Loucy (cell line): ENCODE results near the gene MGMT.

Experiments
- H2AFZ ChIP-seq: fragments of 200-600 bp; sonication (generic); 2 replicates; pipeline ENCODE4 v1.6.0; 2016; ENCODE audit warnings: antibody characterized with exemption, mild to moderate bottlenecking, low read length, moderate library complexity
- H3F3A ChIP-seq: fragments of 200-600 bp; 2 replicates; pipeline ENCODE4 v1.6.0; 2016; ENCODE audit warnings: antibody characterized with exemption, low read depth, mild to moderate bottlenecking
- H3K27me3 ChIP-seq: fragments of 200-600 bp; sonication (generic); 2 replicates; pipeline ENCODE4 v1.6.1; 2014; ENCODE audit warnings: low read length, mild to moderate bottlenecking; ENCODE audit not compliant: insufficient read depth, poor library complexity, severe bottlenecking
- H3K36me3 ChIP-seq: fragments of 200-600 bp; sonication (generic); 2 replicates; pipeline ENCODE4 v1.6.1; 2016; ENCODE audit warnings: low read length; ENCODE audit not compliant: insufficient read depth
- H3K4me1 ChIP-seq: fragments of 200-600 bp; sonication (generic); 2 replicates; pipeline ENCODE4 v1.5.1; 2014; ENCODE audit warnings: low read length, mild to moderate bottlenecking; ENCODE audit not compliant: insufficient read depth, poor library complexity, severe bottlenecking
- H3K4me2 ChIP-seq: fragments of 200-600 bp; sonication (generic); 2 replicates; pipeline ENCODE4 v1.6.0; 2014; ENCODE audit warnings: antibody characterized with exemption, low read length, low read depth, mild to moderate bottlenecking; ENCODE audit not compliant: poor library complexity, severe bottlenecking
- H3K4me3 ChIP-seq: fragments of 200-600 bp; sonication (generic); 2 replicates; pipeline ENCODE4 v1.5.1; 2014; ENCODE audit warnings: low read length, mild to moderate bottlenecking, mixed read lengths; ENCODE audit not compliant: poor library complexity, severe bottlenecking
- H3K79me2 ChIP-seq: fragments of 200-600 bp; sonication (generic); 2 replicates; pipeline ENCODE4 v1.6.1; 2014; ENCODE audit warnings: low read length; ENCODE audit not compliant: insufficient read depth
- H3K9ac ChIP-seq: fragments of 200-600 bp; sonication (generic); 2 replicates; pipeline ENCODE4 v1.6.0; 2014; ENCODE audit warnings: mild to moderate bottlenecking, low read depth, low read length, moderate library complexity; ENCODE audit not compliant: poor library complexity, severe bottlenecking
- H3K9me2 ChIP-seq: fragments of 200-600 bp; sonication (generic); replicated peaks from 2 replicates; pipeline ENCODE4 v1.6.1; 2016; ENCODE audit warnings: low read depth, low read length, mixed read lengths
- H3K9me3 ChIP-seq: fragments of 200-600 bp; sonication (generic); 2 replicates; pipeline ENCODE4 v1.6.1; 2014; ENCODE audit warnings: mild to moderate bottlenecking, antibody characterized with exemption, low read length, low read depth; ENCODE audit not compliant: insufficient read depth
- H4K20me1 ChIP-seq: fragments of 200-600 bp; sonication (generic); 2 replicates; pipeline ENCODE4 v1.6.0; 2014; ENCODE audit warnings: antibody characterized with exemption, low read length, mild to moderate bottlenecking; ENCODE audit not compliant: insufficient read depth, poor library complexity, severe bottlenecking
- CTCF ChIP-seq: fragments of 200-600 bp; sonication (generic); conservative IDR thresholded peaks from 2 replicates; pipeline ENCODE4 v1.5.1; 2014; ENCODE audit warnings: mild to moderate bottlenecking, antibody characterized with exemption, low read length
- EZH2phosphoT487 ChIP-seq: fragments of 200-600 bp; IDR thresholded peaks from 2 replicates; pipeline ENCODE4 v1.6.1; 2018; ENCODE audit warnings: antibody characterized with exemption, mild to moderate bottlenecking, moderate library complexity, borderline replicate concordance

Gene MGMT

GRCh38 chr10:129583831-129584230 is 116.8 kb downstream of the MGMT start:
- peaks cover 14% of the 10 kb centered on the region; the same call in 1 of the 2 replicates for H3K9me3 ChIP-seq
- H3K36me3 ChIP-seq, result peaks cover 5% of the 10 kb centered on the region
- no peaks in the 10 kb centered on the region; the same call in 1 of the 2 replicates for H3K79me2 ChIP-seq
- H3K9me2 ChIP-seq, result no peaks in the 10 kb centered on the region
- TF ChIP-seq CTCF (no peak), EZH2phosphoT487 (no peak)
- peaks cover 5% of the 10 kb centered on the region for H3K4me1 ChIP-seq
- no peaks in the 10 kb centered on the region for H4K20me1 ChIP-seq
- no peak overlapping the region for H3K9ac ChIP-seq
- H3F3A ChIP-seq, result no peaks in the 10 kb centered on the region
- no peaks in the 10 kb centered on the region for H3K27me3 ChIP-seq
- H3K4me3 ChIP-seq, result no peak overlapping the region
- no peak overlapping the region for H2AFZ ChIP-seq
- H3K4me2 ChIP-seq, result no peak overlapping the region

- H3K4me2 ChIP-seq, result no peak overlapping the region
- H3K9ac ChIP-seq, result no peak overlapping the region
- no peaks in the 10 kb centered on the region for H4K20me1 ChIP-seq
- H3K79me2 ChIP-seq, result no peaks in the 10 kb centered on the region; the same call in 1 of the 2 replicates
- peaks cover 14% of the 10 kb centered on the region; the same call in 1 of the 2 replicates for H3K9me3 ChIP-seq
- no peaks in the 10 kb centered on the region for H3K27me3 ChIP-seq
- peaks cover 6% of the 10 kb centered on the region for H3K36me3 ChIP-seq
- no peaks in the 10 kb centered on the region for H3F3A ChIP-seq
- TF ChIP-seq CTCF, result no peak
- no peak for TF ChIP-seq EZH2phosphoT487
- no peaks in the 10 kb centered on the region for H3K4me1 ChIP-seq
- H3K4me3 ChIP-seq, result no peak overlapping the region
- H3K9me2 ChIP-seq, result no peaks in the 10 kb centered on the region
- H2AFZ ChIP-seq, result no peak overlapping the region
Observed at GRCh38 chr10:129586898-129587443, 119.9 kb downstream of the MGMT start.

GRCh38 chr10:129589546-129589945 is 122.5 kb downstream of the MGMT start:
- Histone ChIP-seq H3K4me3 (no peak overlapping the region), H3K36me3 (peaks cover 6% of the 10 kb centered on the region), H3K9ac (no peak overlapping the region), H2AFZ (no peak overlapping the region), H3F3A (no peaks in the 10 kb centered on the region), H3K27me3 (no peaks in the 10 kb centered on the region), H3K4me1 (no peaks in the 10 kb centered on the region), H4K20me1 (no peaks in the 10 kb centered on the region), H3K9me2 (no peaks in the 10 kb centered on the region), H3K4me2 (no peak overlapping the region), H3K9me3 (peaks cover 14% of the 10 kb centered on the region; the same call in 1 of the 2 replicates), H3K79me2 (no peaks in the 10 kb centered on the region; the same call in 1 of the 2 replicates)
- TF ChIP-seq CTCF (no peak), EZH2phosphoT487 (no peak)
